C4-2B (cell line): ENCODE data around the gene TAF4B.
A peak's percentile ranks its signal among the peaks of the same experiment; 100 is the strongest.

Source experiments
- ZFX ChIP-seq: fragments of 450-650 bp; IDR thresholded peaks from 2 replicates; pipeline ENCODE4 v1.6.1; 2017
- TF ChIP-seq, protein P1 (sequence below): fragments of 450-650 bp; conservative IDR thresholded peaks from 2 replicates; pipeline ENCODE4 v1.5.1; 2017; ENCODE audit warnings: mild to moderate bottlenecking

DNA sequence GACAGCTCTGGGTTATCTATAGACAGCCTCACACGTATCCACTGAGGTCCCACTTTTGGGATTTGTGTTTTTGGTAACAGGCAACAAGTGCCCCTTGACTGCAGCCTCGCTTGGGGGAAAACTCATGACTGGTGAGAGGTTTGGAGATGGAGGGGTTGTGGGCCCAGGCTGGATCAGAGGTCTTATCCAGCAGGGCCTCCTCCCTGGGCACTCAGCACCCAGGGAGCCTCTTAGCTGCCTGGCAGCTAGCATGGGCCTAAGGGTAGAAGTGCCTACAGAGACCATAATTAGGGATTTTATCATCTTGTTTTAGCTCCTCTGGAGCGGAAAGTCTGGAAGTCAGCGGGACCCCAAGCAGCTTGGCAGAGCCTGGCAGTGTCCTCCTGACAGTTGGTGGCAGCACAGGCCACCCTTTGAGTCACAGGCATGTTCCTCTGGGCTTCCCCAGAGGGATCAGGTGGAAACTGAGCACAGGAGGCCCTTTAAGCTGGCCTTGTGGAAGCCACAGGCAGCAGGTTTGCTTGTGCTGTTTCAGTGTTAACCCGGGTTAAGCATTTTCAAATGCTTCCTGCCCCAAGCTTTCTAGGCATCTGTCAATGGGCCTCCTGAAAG, 179.1 kb downstream of the TAF4B start:
- TF ChIP-seq, protein P1, sequence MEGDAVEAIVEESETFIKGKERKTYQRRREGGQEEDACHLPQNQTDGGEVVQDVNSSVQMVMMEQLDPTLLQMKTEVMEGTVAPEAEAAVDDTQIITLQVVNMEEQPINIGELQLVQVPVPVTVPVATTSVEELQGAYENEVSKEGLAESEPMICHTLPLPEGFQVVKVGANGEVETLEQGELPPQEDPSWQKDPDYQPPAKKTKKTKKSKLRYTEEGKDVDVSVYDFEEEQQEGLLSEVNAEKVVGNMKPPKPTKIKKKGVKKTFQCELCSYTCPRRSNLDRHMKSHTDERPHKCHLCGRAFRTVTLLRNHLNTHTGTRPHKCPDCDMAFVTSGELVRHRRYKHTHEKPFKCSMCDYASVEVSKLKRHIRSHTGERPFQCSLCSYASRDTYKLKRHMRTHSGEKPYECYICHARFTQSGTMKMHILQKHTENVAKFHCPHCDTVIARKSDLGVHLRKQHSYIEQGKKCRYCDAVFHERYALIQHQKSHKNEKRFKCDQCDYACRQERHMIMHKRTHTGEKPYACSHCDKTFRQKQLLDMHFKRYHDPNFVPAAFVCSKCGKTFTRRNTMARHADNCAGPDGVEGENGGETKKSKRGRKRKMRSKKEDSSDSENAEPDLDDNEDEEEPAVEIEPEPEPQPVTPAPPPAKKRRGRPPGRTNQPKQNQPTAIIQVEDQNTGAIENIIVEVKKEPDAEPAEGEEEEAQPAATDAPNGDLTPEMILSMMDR = peak; percentile 21
- TF ChIP-seq ZFX = no peak
